Skeletal muscle tissue (tissue), 4 donors: Measurements from ENCODE around the gene SHD. TPM values are rescaled to one million over a fixed set of nuclear protein-coding genes. Genes with fewer than 3 reads are reported as not detected.
"Not testable (repeated sequence)": the region's sequence is repeated elsewhere in the genome, so short reads cannot be mapped to it uniquely, and the experiment has no call there.

ENCODE experiments used
- H3K27ac ChIP-seq: one replicate; pipeline ENCODE4 v1.7.0; 2013; ENCODE audit warnings: mild to moderate bottlenecking, low read depth, low read length, inconsistent platforms
- H3K27me3 ChIP-seq, 3 donors: one replicate each; pipeline ENCODE4 v1.7.0; 2013; ENCODE audit warnings: low read length in 3 of 3; ENCODE audit not compliant: control insufficient read depth in 3 of 3, insufficient read depth in 3 of 3
- H3K36me3 ChIP-seq, 3 donors: one replicate each; pipeline ENCODE4 v1.7.0; 2013; ENCODE audit warnings: low read length in 3 of 3; ENCODE audit not compliant: control insufficient read depth in 3 of 3, insufficient read depth in 3 of 3
- H3K4me1 ChIP-seq, 3 donors: one replicate each; pipeline ENCODE4 v1.7.0; 2013; ENCODE audit warnings: low read length in 3 of 3, mild to moderate bottlenecking in 3 of 3; ENCODE audit not compliant: control insufficient read depth in 3 of 3, insufficient read depth in 3 of 3
- H3K4me3 ChIP-seq, 3 donors: one replicate each; pipeline ENCODE4 v1.7.0; 2013; ENCODE audit warnings: low read length in 3 of 3
- H3K9ac ChIP-seq, 3 donors: one replicate each; pipeline ENCODE4 v1.7.0; 2013; ENCODE audit warnings: low read length in 3 of 3, mild to moderate bottlenecking in 3 of 3, moderate library complexity in 2 of 3, low read depth in 1 of 3
- H3K9me3 ChIP-seq, 3 donors: one replicate each; pipeline ENCODE4 v1.7.0; 2013; ENCODE audit warnings: low read length in 3 of 3; ENCODE audit not compliant: control insufficient read depth in 3 of 3
- total RNA-seq: library from RNA; depleted of rRNA; stranded (reverse); fragments of >200 nt; gene quantifications from one replicate; pipeline ENCODE4 v1.2.3, GENCODE V29; 2014
- donor health status: Osteomylitis.

SHD gene
- total RNA-seq, 1 donor from 2014 or later: 24.5 TPM

GRCh38 chr19:4238831-4239230 lies 40.2 kb upstream of the SHD start:
- Histone ChIP-seq H3K9ac (no peak overlapping the region), H3K9me3 (peaks cover 0 to 2% (median 0%) of the 10 kb centered on the region in 3 donors), H3K4me3 (no peak overlapping the region), H3K27me3 (peaks cover 9 to 19% (median 11%) of the 10 kb centered on the region in 3 donors), H3K4me1 (no peaks in the 10 kb centered on the region), H3K36me3 (no peaks in the 10 kb centered on the region), H3K27ac (no peak overlapping the region)

- Histone ChIP-seq H3K36me3 (no peaks in the 10 kb centered on the region), H3K4me3 (no peak overlapping the region), H3K9me3 (peaks cover 0 to 2% (median 0%) of the 10 kb centered on the region in 3 donors), H3K4me1 (peaks cover 2 to 5% (median 4%) of the 10 kb centered on the region in 3 donors), H3K9ac (no peak overlapping the region), H3K27ac (no peak overlapping the region), H3K27me3 (peaks cover 0 to 4% (median 2%) of the 10 kb centered on the region in 3 donors)
Measured at GRCh38 chr19:4241824-4242430, 37.1 kb upstream of the SHD start.

GRCh38 chr19:4245938-4246337 lies 33.1 kb upstream of the SHD start:
- H3K9ac ChIP-seq, H3K9me3 ChIP-seq, H3K27me3 ChIP-seq, H3K27ac ChIP-seq, H3K4me3 ChIP-seq: not testable (repeated sequence)
- Histone ChIP-seq H3K36me3 (peaks cover 16 to 20% (median 16%) of the 10 kb centered on the region in 3 donors), H3K4me1 (peaks cover 7 to 12% (median 10%) of the 10 kb centered on the region in 3 donors)

GRCh38 chr19:4246767-4247593 lies 32.1 kb upstream of the SHD start, which contains the start of gene YJU2:
YJU2 (plus strand) TSS chr19:4247080; CDS start chr19:4247147, 67 bp downstream.
- Histone ChIP-seq H3K4me1 (peaks cover 7 to 12% (median 10%) of the 10 kb centered on the region in 3 donors), H3K9me3 (no peaks in the 10 kb centered on the region), H3K4me3 (peak within 1 kb of the TSS; percentile 92 to 98 (median 93)), H3K9ac (peak within 1 kb of the TSS; percentile 85 to 93 (median 86)), H3K27ac (peak within 1 kb of the TSS; percentile 97), H3K36me3 (peaks cover 23 to 29% (median 25%) of the 10 kb centered on the region in 3 donors), H3K27me3 (no peaks in the 10 kb centered on the region)

GRCh38 chr19:4256563-4256962 lies 22.5 kb upstream of the SHD start:
- H3K9ac ChIP-seq: no peak overlapping the region
- no peaks in the 10 kb centered on the region for H3K27me3 ChIP-seq
- peaks cover 0 to 8% (median 2%) of the 10 kb centered on the region in 3 donors for H3K9me3 ChIP-seq
- no peak overlapping the region for H3K4me3 ChIP-seq
- H3K4me1 ChIP-seq: no peaks in the 10 kb centered on the region
- no peak overlapping the region for H3K27ac ChIP-seq
- peaks cover 55 to 65% (median 58%) of the 10 kb centered on the region in 3 donors for H3K36me3 ChIP-seq

- Histone ChIP-seq H3K9ac (no peak overlapping the region), H3K4me3 (no peak overlapping the region), H3K27ac (no peak overlapping the region), H3K4me1 (no peaks in the 10 kb centered on the region), H3K27me3 (no peaks in the 10 kb centered on the region), H3K36me3 (peaks cover 57 to 61% (median 58%) of the 10 kb centered on the region in 3 donors), H3K9me3 (peaks cover 0 to 8% (median 2%) of the 10 kb centered on the region in 3 donors)
Measured at GRCh38 chr19:4257025-4257424, 22.0 kb upstream of the SHD start.

GRCh38 chr19:4258181-4258580 lies 20.9 kb upstream of the SHD start:
- Histone ChIP-seq H3K4me3 (no peak overlapping the region), H3K4me1 (no peaks in the 10 kb centered on the region), H3K36me3 (peaks cover 55 to 64% (median 57%) of the 10 kb centered on the region in 3 donors), H3K9me3 (peaks cover 0 to 8% (median 2%) of the 10 kb centered on the region in 3 donors), H3K9ac (no peak overlapping the region), H3K27me3 (no peaks in the 10 kb centered on the region), H3K27ac (no peak overlapping the region)

- H3K36me3 ChIP-seq: peaks cover 42 to 51% (median 44%) of the 10 kb centered on the region in 3 donors
- peaks cover 0 to 5% (median 2%) of the 10 kb centered on the region in 3 donors for H3K9me3 ChIP-seq
- H3K4me3 ChIP-seq: no peak overlapping the region
- H3K27me3 ChIP-seq: no peaks in the 10 kb centered on the region
- H3K4me1 ChIP-seq: no peaks in the 10 kb centered on the region
- H3K27ac ChIP-seq: no peak overlapping the region
- no peak overlapping the region for H3K9ac ChIP-seq
Measured at GRCh38 chr19:4260613-4261191, 18.4 kb upstream of the SHD start.

GRCh38 chr19:4264812-4265211 lies 14.3 kb upstream of the SHD start:
- Histone ChIP-seq H3K27ac (no peak overlapping the region), H3K9me3 (no peaks in the 10 kb centered on the region), H3K36me3 (peaks cover 41 to 51% (median 43%) of the 10 kb centered on the region in 3 donors), H3K27me3 (no peaks in the 10 kb centered on the region), H3K4me3 (no peak overlapping the region), H3K4me1 (no peaks in the 10 kb centered on the region), H3K9ac (no peak overlapping the region)
